Astrocyte (in vitro differentiated cells and primary cell): Measurements from ENCODE around the gene PIP4K2C.

Experiments used
- EZH2 ChIP-seq: IDR thresholded peaks from 2 replicates; pipeline ENCODE4 v1.6.1; 2012; ENCODE audit warnings: mild to moderate bottlenecking, low read length, inconsistent platforms; ENCODE audit not compliant: insufficient read depth
- TF ChIP-seq, protein P1 (sequence below): IDR thresholded peaks from 2 replicates; pipeline ENCODE4 v1.5.1; 2011; ENCODE audit warnings: low read depth, mild to moderate bottlenecking, inconsistent platforms, low read length, moderate library complexity; ENCODE audit not compliant: insufficient read depth

DNA sequence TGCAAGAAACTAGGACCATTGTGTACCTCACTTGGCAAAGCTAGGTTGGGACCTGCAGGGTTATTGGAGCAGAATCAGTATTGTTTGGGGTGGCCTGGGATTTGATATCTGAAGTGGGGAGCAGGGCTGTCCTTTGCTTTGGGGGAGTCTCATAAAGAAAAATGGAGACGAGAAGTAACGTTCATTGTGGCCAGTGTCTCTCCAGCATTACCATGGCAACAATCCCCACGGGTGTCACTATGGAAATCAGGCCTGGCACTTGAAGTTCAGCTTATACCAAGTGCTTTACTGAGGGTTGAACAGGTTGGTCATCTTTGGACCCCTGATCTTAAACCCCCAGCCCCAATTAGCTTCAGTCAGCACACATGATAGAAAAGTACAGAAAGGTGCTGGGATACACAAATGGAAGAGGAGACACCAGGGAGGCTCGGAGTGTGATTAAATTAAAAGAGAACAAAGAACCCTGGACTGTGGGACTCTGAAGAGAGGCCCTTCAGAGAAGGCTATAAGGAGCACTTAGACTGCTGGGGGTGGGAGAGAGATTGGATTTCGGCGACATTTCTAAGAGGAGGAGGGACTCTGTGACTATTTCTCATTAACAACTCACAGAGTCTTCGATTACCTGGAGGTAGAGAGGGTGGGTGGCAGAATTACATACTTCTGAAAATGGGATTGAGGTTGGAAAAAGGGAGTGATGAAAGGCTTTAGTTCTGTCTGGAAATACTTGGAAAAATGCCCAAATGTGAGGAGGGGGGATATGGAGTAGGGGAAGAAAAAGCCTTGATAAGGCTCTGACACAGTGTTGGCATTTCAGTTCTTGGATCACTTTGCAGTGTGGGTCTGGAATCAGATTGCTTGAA lies 37.4 kb upstream of the PIP4K2C start:
- TF ChIP-seq, protein P1, sequence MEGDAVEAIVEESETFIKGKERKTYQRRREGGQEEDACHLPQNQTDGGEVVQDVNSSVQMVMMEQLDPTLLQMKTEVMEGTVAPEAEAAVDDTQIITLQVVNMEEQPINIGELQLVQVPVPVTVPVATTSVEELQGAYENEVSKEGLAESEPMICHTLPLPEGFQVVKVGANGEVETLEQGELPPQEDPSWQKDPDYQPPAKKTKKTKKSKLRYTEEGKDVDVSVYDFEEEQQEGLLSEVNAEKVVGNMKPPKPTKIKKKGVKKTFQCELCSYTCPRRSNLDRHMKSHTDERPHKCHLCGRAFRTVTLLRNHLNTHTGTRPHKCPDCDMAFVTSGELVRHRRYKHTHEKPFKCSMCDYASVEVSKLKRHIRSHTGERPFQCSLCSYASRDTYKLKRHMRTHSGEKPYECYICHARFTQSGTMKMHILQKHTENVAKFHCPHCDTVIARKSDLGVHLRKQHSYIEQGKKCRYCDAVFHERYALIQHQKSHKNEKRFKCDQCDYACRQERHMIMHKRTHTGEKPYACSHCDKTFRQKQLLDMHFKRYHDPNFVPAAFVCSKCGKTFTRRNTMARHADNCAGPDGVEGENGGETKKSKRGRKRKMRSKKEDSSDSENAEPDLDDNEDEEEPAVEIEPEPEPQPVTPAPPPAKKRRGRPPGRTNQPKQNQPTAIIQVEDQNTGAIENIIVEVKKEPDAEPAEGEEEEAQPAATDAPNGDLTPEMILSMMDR, result no peak
- TF ChIP-seq EZH2, result no peak
